Lower leg skin (tissue), 3 donors: ENCODE measurements around the gene CSF2RB.

ENCODE experiments used
- CTCF ChIP-seq, 3 donors: fragments of 450-650 bp; IDR thresholded peaks; one replicate each; pipeline ENCODE4 v1.5.1; 2016; ENCODE audit warnings: antibody characterized with exemption in 3 of 3, mild to moderate bottlenecking in 3 of 3, moderate library complexity in 2 of 3
- POLR2A ChIP-seq, 2 donors: fragments of 450-650 bp; IDR thresholded peaks; one replicate each; pipeline ENCODE4 v1.6.1; 2016 to 2017; ENCODE audit warnings: antibody characterized with exemption in 2 of 2, mild to moderate bottlenecking in 1 of 2, moderate library complexity in 1 of 2

GRCh38 chr22:36894266-36894665 is 19.2 kb upstream of the CSF2RB start:
- TF ChIP-seq CTCF (IDR thresholded peaks at IDR 0.05) (no peak), POLR2A (IDR thresholded peaks at IDR 0.05) (no peak)
